AG09319 (cell line): ENCODE data around the gene UBE2QL1.
A peak's percentile ranks its signal among the peaks of the same experiment; 100 is the strongest.

ENCODE experiments used
- DNase-seq: peaks from one replicate; pipeline ENCODE4 v3.0.0-alpha.2; 2010; ENCODE audit warnings: low read depth; ENCODE audit errors: extremely low read depth
- CTCF ChIP-seq: IDR thresholded peaks from 2 replicates; pipeline ENCODE4 v1.5.1; 2011; ENCODE audit warnings: low read depth, mild to moderate bottlenecking, inconsistent platforms, low read length, moderate library complexity

Gene UBE2QL1

GRCh38 chr5:6430418-6431028 is 18.1 kb upstream of the UBE2QL1 start:
- TF ChIP-seq CTCF: no peak
- DNase-seq: no peak

DNA sequence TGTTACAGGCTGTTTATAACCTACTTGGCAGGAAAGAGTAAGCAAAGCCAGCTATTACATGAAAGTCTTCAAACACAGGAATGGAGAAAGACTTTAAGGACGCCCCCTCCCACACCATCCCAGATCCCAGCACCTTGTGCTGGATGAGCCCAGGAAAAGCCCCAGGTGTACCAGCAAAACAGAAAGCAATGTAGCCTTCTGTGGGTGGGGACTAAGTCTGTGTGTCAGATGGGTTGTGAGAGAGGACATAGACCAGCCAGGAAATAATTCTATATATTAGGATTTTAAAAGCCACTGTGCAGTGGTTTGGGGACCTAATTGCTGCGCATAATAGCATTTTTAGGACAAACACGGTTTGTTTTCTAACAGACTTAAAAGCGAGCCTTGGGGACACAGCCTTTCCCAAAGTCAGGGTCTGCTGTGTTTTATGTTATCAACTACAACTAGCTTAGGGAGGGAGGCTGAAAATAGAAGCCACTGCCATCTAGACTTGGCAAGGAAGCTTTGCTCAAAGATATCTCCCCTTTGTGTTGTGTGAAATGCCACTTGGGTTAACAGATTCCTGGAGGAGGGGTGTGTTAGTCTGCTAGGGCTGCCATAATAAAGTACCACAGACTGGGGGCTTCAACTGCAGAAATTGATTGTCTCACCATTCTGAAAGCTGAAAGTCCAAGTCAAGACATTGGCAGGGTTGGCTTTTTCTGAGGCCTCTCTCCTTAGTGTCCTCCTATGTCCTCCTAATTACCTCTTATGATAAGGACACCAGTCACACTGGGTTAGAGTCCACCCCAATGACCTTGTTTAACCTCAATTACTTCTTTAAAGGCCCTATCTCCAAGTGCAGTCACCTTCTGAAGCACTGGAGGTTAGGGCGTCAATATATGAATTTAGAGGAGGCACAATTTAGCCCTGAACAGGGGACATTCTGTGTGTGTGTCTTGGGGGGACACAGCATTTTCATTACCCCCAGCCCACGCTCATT is 17.2 kb upstream of the UBE2QL1 start:
- no peak for TF ChIP-seq CTCF
- no peak for DNase-seq

GRCh38 chr5:6432206-6432605 is 16.5 kb upstream of the UBE2QL1 start:
- TF ChIP-seq CTCF: no peak
- no peak for DNase-seq

- DNase-seq: no peak
- TF ChIP-seq CTCF: no peak
Measured at GRCh38 chr5:6434731-6435130, 13.9 kb upstream of the UBE2QL1 start.

DNA sequence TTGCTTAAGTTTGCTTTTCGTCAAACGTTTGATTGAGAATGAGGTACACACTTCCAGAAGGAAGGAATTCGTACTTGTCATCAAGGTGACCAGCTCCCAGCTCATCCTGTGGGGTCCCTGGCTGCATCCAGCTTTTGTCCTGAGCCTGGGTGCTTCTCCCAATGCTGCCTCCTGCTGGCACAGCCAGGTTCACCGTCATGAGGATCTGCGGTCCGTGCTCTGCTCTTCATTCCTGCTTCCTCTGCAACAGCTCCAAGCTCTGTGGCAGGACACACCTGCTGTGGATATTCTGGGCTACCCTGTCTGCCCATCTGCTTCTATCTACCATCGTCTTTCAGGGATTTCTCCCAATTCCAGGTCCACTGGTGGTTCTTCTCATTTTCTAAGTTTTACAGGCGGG is 13.3 kb upstream of the UBE2QL1 start:
- TF ChIP-seq CTCF: peak; percentile 27
- DNase-seq: no peak

DNA sequence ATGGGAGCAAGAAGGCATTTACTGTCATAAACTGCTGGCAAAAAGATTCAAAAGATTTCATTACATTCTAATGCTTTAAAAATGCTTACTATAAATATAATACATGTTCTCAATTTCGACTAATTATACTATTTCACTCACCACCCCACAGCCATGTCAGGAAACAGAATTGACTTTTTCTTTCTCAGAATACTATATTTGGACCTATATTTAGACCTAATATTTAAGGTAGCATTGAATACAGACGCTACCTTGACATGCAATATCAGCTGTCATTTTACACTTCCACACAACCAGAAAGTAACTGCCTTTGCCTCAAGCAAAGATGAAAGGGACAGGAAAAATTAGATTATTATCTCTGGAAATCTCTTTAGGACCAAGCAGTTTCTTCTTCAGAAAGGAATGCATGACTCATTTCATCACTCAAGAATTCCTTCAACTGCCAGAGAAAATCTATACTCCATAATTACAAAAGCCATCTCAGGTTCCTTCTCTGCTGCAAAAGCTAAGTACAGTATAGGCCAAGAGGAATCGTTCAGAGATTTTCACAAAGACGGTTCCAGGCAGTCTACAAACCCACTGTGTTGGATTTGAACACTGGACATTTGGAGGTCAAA is 11.8 kb upstream of the UBE2QL1 start:
- no peak for TF ChIP-seq CTCF
- no peak for DNase-seq
